Measurements from ENCODE around the gene ZNF335.

ZNF335 gene

DNA sequence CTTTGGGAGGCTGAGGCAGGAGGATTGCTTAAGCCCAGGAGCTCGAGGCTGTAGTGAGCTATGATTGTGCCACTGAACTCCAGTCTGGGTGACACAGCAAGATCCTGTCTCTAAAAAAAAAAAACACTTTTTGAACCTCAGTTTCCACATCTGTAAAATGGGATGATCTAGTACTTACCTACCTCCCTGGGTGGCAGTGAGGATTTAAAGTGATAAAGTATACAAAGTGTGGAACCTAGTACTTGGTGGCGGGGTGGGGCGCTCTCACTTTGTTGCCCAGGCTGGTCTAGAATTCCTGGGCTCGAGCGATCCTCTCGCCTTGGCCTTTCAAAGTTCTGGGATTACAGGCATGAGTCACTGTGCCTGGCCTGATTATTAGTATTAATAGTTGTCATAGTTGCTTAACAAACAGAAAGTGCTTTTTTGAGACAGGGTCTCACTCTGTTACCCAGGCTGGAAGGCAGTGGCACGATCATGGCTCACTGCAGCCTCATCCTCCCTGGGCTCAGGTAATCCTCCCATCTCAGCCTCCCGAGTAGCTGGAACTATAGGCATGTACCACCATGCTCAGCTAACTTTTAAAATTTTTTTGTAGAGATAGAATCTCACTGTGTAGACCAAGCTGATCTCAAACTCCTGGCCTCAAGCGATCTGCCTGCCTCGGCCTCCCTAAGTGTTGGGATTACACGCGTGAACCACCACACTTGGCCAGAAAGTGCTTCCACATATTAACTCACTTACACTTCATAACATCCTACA is 53.0 kb downstream of the ZNF335 start:
- Histone ChIP-seq H3K4me3 (ENCODE audit: insufficient read length, low read depth) (no peak overlapping the region), H3K36me3 (ENCODE audit: insufficient read depth, insufficient read length, low read length) (no peaks in the 10 kb centered on the region), H3K4me1 (ENCODE audit: insufficient read depth, insufficient read length) (no peaks in the 10 kb centered on the region), H3K9ac (ENCODE audit: insufficient read length, low read depth) (no peak overlapping the region), H3K9me3 (ENCODE audit: insufficient read depth, low read length) (no peaks in the 10 kb centered on the region), H3K27me3 (ENCODE audit: insufficient read depth, insufficient read length) (no peaks in the 10 kb centered on the region)
- TF ChIP-seq YY1 (IDR thresholded peaks at IDR 0.05; ENCODE audit: insufficient read depth, insufficient read length), result no peak
- TF ChIP-seq ZNF274 (IDR thresholded peaks at IDR 0.05; ENCODE audit: low read depth, low read length), result no peak
- TF ChIP-seq SUZ12 (IDR thresholded peaks at IDR 0.05; ENCODE audit: extremely low read depth, insufficient read depth, insufficient read length), result no peak
- DNase-seq (ENCODE audit: low read depth, low spot score), result no peak

DNA sequence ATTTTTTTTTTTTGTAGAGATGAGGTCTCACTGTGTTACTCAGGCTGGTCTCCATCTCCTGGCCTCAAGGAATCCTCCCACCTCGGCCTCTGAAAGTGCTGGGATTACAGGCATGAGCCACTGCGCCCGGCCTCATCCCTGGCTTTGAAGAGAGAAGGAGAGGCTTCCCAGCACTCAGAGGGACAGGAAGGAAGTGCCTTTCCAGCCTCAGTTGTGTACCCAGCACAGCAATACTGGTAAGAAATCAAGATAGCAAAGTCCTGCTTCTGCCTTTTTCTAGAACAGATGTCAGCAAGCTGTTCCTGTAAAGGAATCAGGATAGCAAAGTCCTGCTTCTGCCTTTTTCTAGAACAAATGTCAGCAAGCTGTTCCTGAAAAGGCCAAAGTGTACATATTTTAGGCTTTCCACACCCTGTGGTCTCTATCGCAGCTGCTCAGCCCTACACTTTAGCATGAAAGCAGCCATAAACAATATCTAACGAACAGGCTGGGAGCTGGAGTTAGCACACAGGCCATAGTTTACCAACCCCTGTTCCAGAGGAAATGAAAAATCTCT is 53.7 kb downstream of the ZNF335 start:
- Histone ChIP-seq H3K9ac (ENCODE audit: insufficient read length, low read depth) (no peak overlapping the region), H3K9me3 (ENCODE audit: insufficient read depth, low read length) (no peaks in the 10 kb centered on the region), H3K4me3 (ENCODE audit: insufficient read length, low read depth) (no peak overlapping the region), H3K36me3 (ENCODE audit: insufficient read depth, insufficient read length, low read length) (no peaks in the 10 kb centered on the region), H3K4me1 (ENCODE audit: insufficient read depth, insufficient read length) (no peaks in the 10 kb centered on the region), H3K27me3 (ENCODE audit: insufficient read depth, insufficient read length) (no peaks in the 10 kb centered on the region)
- TF ChIP-seq YY1 (IDR thresholded peaks at IDR 0.05; ENCODE audit: insufficient read depth, insufficient read length) (no peak), ZNF274 (IDR thresholded peaks at IDR 0.05; ENCODE audit: low read depth, low read length) (no peak), SUZ12 (IDR thresholded peaks at IDR 0.05; ENCODE audit: extremely low read depth, insufficient read depth, insufficient read length) (no peak)
- no peak for DNase-seq (ENCODE audit: low read depth, low spot score)

DNA sequence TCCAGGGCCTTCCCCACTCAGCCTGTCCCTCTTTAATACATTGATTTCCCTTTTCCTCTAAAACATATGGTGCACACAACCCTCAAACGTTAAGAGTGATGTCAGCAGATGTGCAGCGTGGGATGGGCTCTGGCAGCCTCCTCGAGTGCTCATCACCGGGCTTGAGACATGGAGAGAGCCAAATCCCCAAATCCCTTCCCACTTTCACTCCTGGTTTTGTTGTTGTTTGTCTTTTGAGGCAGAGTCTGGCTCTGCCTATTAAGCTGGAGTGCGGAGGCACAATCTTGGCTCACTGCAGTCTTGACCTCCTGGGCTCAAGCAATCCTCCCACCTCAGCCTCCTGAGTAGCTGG is 54.2 kb downstream of the ZNF335 start:
- no peak for TF ChIP-seq SUZ12 (IDR thresholded peaks at IDR 0.05; ENCODE audit: extremely low read depth, insufficient read depth, insufficient read length)
- no peak for TF ChIP-seq ZNF274 (IDR thresholded peaks at IDR 0.05; ENCODE audit: low read depth, low read length)
- TF ChIP-seq YY1 (IDR thresholded peaks at IDR 0.05; ENCODE audit: insufficient read depth, insufficient read length), result no peak
- H3K4me3 ChIP-seq (ENCODE audit: insufficient read length, low read depth), result no peak overlapping the region
- DNase-seq (ENCODE audit: low read depth, low spot score), result no peak
- no peaks in the 10 kb centered on the region for H3K4me1 ChIP-seq (ENCODE audit: insufficient read depth, insufficient read length)
- no peaks in the 10 kb centered on the region for H3K27me3 ChIP-seq (ENCODE audit: insufficient read depth, insufficient read length)
- no peak overlapping the region for H3K9ac ChIP-seq (ENCODE audit: insufficient read length, low read depth)
- no peaks in the 10 kb centered on the region for H3K9me3 ChIP-seq (ENCODE audit: insufficient read depth, low read length)
- no peaks in the 10 kb centered on the region for H3K36me3 ChIP-seq (ENCODE audit: insufficient read depth, insufficient read length, low read length)

DNA sequence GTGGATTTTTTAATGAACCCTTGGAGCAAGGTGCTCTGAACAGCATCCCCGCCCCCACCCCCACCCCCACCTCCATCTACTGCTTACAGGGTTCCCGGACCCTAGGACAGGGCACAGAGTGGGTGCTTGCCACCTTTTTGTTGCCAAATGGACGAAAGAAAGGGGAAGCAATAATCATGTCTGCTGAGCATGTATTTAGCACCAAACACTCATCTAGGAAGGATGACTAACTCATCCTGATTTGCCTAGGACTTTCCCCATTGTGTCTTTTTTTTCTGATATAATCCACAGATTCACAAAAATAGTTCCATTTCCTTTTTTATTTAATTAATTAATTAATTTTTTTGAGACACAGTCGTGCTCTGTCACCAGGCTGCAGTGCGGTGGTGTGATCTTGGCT is 58.9 kb downstream of the ZNF335 start:
- no peaks in the 10 kb centered on the region for H3K27me3 ChIP-seq (ENCODE audit: insufficient read depth, insufficient read length)
- TF ChIP-seq SUZ12 (IDR thresholded peaks at IDR 0.05; ENCODE audit: extremely low read depth, insufficient read depth, insufficient read length) (no peak), ZNF274 (IDR thresholded peaks at IDR 0.05; ENCODE audit: low read depth, low read length) (no peak), YY1 (IDR thresholded peaks at IDR 0.05; ENCODE audit: insufficient read depth, insufficient read length) (no peak)
- H3K9me3 ChIP-seq (ENCODE audit: insufficient read depth, low read length), result no peaks in the 10 kb centered on the region
- no peak overlapping the region for H3K9ac ChIP-seq (ENCODE audit: insufficient read length, low read depth)
- no peak for DNase-seq (ENCODE audit: low read depth, low spot score)
- H3K4me1 ChIP-seq (ENCODE audit: insufficient read depth, insufficient read length), result peaks cover 9% of the 10 kb centered on the region
- no peak overlapping the region for H3K4me3 ChIP-seq (ENCODE audit: insufficient read length, low read depth)
- peaks cover 20% of the 10 kb centered on the region for H3K36me3 ChIP-seq (ENCODE audit: insufficient read depth, insufficient read length, low read length)

DNA sequence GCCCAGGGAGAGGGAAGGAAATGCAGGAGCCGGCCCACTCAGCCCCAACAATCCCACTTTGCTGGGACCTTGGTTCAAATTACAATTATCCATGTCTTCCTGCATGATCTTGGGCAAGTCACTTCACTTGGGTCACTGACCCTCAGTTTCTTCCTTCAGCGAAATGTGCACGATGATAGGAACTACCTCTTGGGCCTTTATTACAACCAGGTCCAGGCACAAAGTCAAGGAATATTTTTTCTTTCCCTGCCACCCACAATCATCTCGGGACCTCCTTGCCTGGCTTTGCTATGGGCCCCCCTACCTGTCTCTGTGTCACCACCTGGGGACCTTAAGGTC is 59.7 kb downstream of the ZNF335 start:
- H3K4me1 ChIP-seq (ENCODE audit: insufficient read depth, insufficient read length), result peaks cover 9% of the 10 kb centered on the region
- H3K9ac ChIP-seq (ENCODE audit: insufficient read length, low read depth), result peak overlapping the region; percentile 92
- peak overlapping the region; percentile 86 for H3K4me3 ChIP-seq (ENCODE audit: insufficient read length, low read depth)
- H3K36me3 ChIP-seq (ENCODE audit: insufficient read depth, insufficient read length, low read length), result peaks cover 28% of the 10 kb centered on the region
- TF ChIP-seq ZNF274 (IDR thresholded peaks at IDR 0.05; ENCODE audit: low read depth, low read length), result no peak
- TF ChIP-seq SUZ12 (IDR thresholded peaks at IDR 0.05; ENCODE audit: extremely low read depth, insufficient read depth, insufficient read length), result no peak
- no peak for TF ChIP-seq YY1 (IDR thresholded peaks at IDR 0.05; ENCODE audit: insufficient read depth, insufficient read length)
- no peaks in the 10 kb centered on the region for H3K9me3 ChIP-seq (ENCODE audit: insufficient read depth, low read length)
- no peak for DNase-seq (ENCODE audit: low read depth, low spot score)
- no peaks in the 10 kb centered on the region for H3K27me3 ChIP-seq (ENCODE audit: insufficient read depth, insufficient read length)

DNA sequence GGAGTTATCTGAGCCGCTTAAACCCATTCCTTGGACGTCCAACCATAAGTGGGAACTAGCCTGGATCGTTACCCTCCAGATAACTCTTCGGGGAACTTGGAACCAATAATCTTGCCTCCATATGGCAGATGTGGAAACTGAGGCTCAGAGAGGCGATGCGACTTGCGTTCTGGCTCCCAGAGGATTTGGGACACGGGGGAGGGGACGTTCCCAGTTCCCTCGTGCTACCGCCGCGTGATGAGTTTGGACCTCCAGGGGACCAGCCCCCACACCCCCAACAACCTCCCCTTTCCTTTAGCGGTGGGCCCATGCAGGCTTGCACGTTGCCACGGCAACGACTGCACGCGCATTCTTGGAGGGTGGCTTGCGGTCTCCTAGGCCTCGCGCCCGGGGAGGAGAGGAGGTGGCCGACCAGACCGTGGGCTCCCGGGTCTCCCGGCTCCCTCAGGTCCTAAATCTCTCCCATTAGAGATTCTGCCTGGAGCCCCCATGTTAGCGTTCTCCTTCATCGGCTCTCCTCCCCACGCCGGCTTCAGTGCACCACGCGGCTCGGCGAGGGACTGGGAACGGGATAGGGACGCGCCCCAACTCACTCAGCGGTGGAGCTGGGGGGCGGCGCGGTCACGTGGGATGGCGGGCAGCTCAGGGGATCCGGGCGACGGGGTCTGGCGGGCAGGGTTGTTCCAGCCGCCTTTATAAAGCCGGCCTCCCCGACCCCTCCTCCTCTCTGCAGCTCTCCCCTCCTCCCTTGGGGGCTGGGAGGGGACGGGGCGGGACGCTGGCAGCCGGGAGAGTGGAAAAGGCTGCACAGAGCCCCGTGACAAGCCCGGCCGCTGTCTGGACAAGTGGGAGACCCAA is 60.3 kb downstream of the ZNF335 start, which contains the start of gene PLTP:
PLTP (minus strand) TSS at position 670 of the 858 bp plus-strand sequence. CDS start 703 bp downstream, outside the sequence.
- TF ChIP-seq SUZ12 (IDR thresholded peaks at IDR 0.05; ENCODE audit: extremely low read depth, insufficient read depth, insufficient read length) (no peak), ZNF274 (IDR thresholded peaks at IDR 0.05; ENCODE audit: low read depth, low read length) (no peak), YY1 (IDR thresholded peaks at IDR 0.05; ENCODE audit: insufficient read depth, insufficient read length) (no peak)
- H3K9me3 ChIP-seq (ENCODE audit: insufficient read depth, low read length), result no peaks in the 10 kb centered on the region
- DNase-seq (ENCODE audit: low read depth, low spot score), result no peak
- H3K36me3 ChIP-seq (ENCODE audit: insufficient read depth, insufficient read length, low read length), result peaks cover 31% of the 10 kb centered on the region
- peaks cover 9% of the 10 kb centered on the region for H3K4me1 ChIP-seq (ENCODE audit: insufficient read depth, insufficient read length)
- peak within 1 kb of the TSS; percentile 86 for H3K4me3 ChIP-seq (ENCODE audit: insufficient read length, low read depth)
- H3K9ac ChIP-seq (ENCODE audit: insufficient read length, low read depth), result peak within 1 kb of the TSS; percentile 92
- H3K27me3 ChIP-seq (ENCODE audit: insufficient read depth, insufficient read length), result no peaks in the 10 kb centered on the region
